Fibroblast of peridontal ligament (primary cell): ENCODE data around the gene TBC1D4.
A peak's percentile ranks its signal among the peaks of the same experiment; 100 is the strongest.
"Not testable (repeated sequence)": the region's sequence is repeated elsewhere in the genome, so short reads cannot be mapped to it uniquely, and the experiment has no call there.

Experiments
- DNase-seq: peaks from one replicate; pipeline ENCODE4 v3.0.0-alpha.2; 2010; ENCODE audit errors: extremely low read depth

TBC1D4 gene

GRCh38 chr13:75325711-75326110, 156.3 kb downstream of the TBC1D4 start:
- DNase-seq = no peak

- no peak for DNase-seq
Measured at GRCh38 chr13:75324413-75324940, 157.5 kb downstream of the TBC1D4 start.

- DNase-seq = no peak
Measured at GRCh38 chr13:75321084-75321483, 160.9 kb downstream of the TBC1D4 start.

- DNase-seq = peak; percentile 11
Measured at GRCh38 chr13:75319254-75319653, 162.7 kb downstream of the TBC1D4 start.

- no peak for DNase-seq
Measured at GRCh38 chr13:75318138-75318833, 163.7 kb downstream of the TBC1D4 start.

- peak; percentile 46 for DNase-seq
Measured at GRCh38 chr13:75316427-75316826, 165.5 kb downstream of the TBC1D4 start.

GRCh38 chr13:75312884-75313520, 169.0 kb downstream of the TBC1D4 start:
- no peak for DNase-seq

- no peak for DNase-seq
Measured at GRCh38 chr13:75309981-75310580, 171.9 kb downstream of the TBC1D4 start.

GRCh38 chr13:75308222-75308621, 173.7 kb downstream of the TBC1D4 start:
- DNase-seq = no peak

- DNase-seq = peak; percentile 6
Measured at GRCh38 chr13:75307370-75307949, 174.5 kb downstream of the TBC1D4 start.

- not testable (repeated sequence) for DNase-seq
Measured at GRCh38 chr13:75306967-75307366, 175.0 kb downstream of the TBC1D4 start.

- DNase-seq = peak; percentile 4
Measured at GRCh38 chr13:75305059-75305458, 176.9 kb downstream of the TBC1D4 start.

- DNase-seq = no peak
Measured at GRCh38 chr13:75303263-75303662, 178.7 kb downstream of the TBC1D4 start.

GRCh38 chr13:75302071-75302698, 179.8 kb downstream of the TBC1D4 start:
- no peak for DNase-seq

- DNase-seq = peak; percentile 75
Measured at GRCh38 chr13:75299913-75300862, 181.8 kb downstream of the TBC1D4 start.

- no peak for DNase-seq
Measured at GRCh38 chr13:75299246-75299645, 182.7 kb downstream of the TBC1D4 start.

- DNase-seq = no peak
Measured at GRCh38 chr13:75296641-75297040, 185.3 kb downstream of the TBC1D4 start.

GRCh38 chr13:75295201-75295600, 186.8 kb downstream of the TBC1D4 start:
- DNase-seq = no peak

- DNase-seq = no peak
Measured at GRCh38 chr13:75294110-75294509, 187.9 kb downstream of the TBC1D4 start.

- no peak for DNase-seq
Measured at GRCh38 chr13:75285310-75285709, 196.7 kb downstream of the TBC1D4 start.

GRCh38 chr13:75279834-75280369, 202.1 kb downstream of the TBC1D4 start:
- DNase-seq = no peak
